OCI-LY1 (cell line): ENCODE results near the gene PRR13.

Source experiments
- CTCF ChIP-seq: fragments of 200-600 bp; sonication (generic), shearing (Covaris generic); IDR thresholded peaks from 2 replicates; pipeline ENCODE4 v1.5.1; 2017; ENCODE audit warnings: mild to moderate bottlenecking, antibody characterized with exemption, low read length, moderate library complexity, mixed read lengths
- EZH2 ChIP-seq: fragments of 200-600 bp; sonication (generic), shearing (Covaris generic); IDR thresholded peaks from 2 replicates; pipeline ENCODE4 v1.8.0; 2017; ENCODE audit warnings: borderline replicate concordance, mixed run types, mild to moderate bottlenecking, antibody characterized with exemption, low read length, moderate library complexity, mixed read lengths

GRCh38 chr12:53492188-53492587 lies 50.7 kb downstream of the PRR13 start:
- no peak for TF ChIP-seq CTCF
- no peak for TF ChIP-seq EZH2
